Activated CD8-positive, alpha-beta memory T cell treated with anti-CD3 and anti-CD28 coated beads for 48 hours (primary cell): ENCODE data around the gene NUBP2.

ENCODE experiments used
- DNase-seq, 3 experiments: peaks; one replicate each; pipeline ENCODE4 v3.0.0-alpha.2; 2020; ENCODE audit warnings: low read depth in 2 of 3, low spot score in 2 of 3

NUBP2 gene

GRCh38 chr16:1825864-1826690 is 43.3 kb downstream of the NUBP2 start:
- peak in 2 of 3 experiments; percentile 38 to 59 for DNase-seq

GRCh38 chr16:1826691-1827573 is 44.2 kb downstream of the NUBP2 start, which contains the start of the genes FAHD1 and HAGH:
Gene FAHD1, plus strand, starts transcription at chr16:1827206. Its CDS starts 33 bp downstream, at chr16:1827239.
Gene HAGH, minus strand, starts transcription at chr16:1826825. Its CDS starts 38 bp downstream, at chr16:1826787.
- DNase-seq = peak; percentile 80 to 90 (median 84)

GRCh38 chr16:1828645-1829410 is 46.1 kb downstream of the NUBP2 start:
- DNase-seq = no peak

- no peak for DNase-seq
Measured at GRCh38 chr16:1830213-1830612, 47.5 kb downstream of the NUBP2 start.

- DNase-seq = no peak
Measured at GRCh38 chr16:1831186-1832075, 48.7 kb downstream of the NUBP2 start.

- DNase-seq = no peak
Measured at GRCh38 chr16:1832838-1833454, 50.2 kb downstream of the NUBP2 start.

- no peak for DNase-seq
Measured at GRCh38 chr16:1834096-1834495, 51.3 kb downstream of the NUBP2 start.
